GM19395 (cell line): ENCODE data around the gene DEFB124.
"Not testable (repeated sequence)": the region's sequence is repeated elsewhere in the genome, so short reads cannot be mapped to it uniquely, and the experiment has no call there.

ENCODE experiments used
- ATAC-seq: cut with Tn5 transposase; IDR thresholded peaks from one replicate; pipeline ENCODE4 v1.9.1; 2021; ENCODE audit warnings: mild to moderate bottlenecking, moderate library complexity; ENCODE audit not compliant: unreplicated experiment

DEFB124 gene

GRCh38 chr20:31426891-31427551 is 47.9 kb downstream of the DEFB124 start:
- ATAC-seq = not testable (repeated sequence)

GRCh38 chr20:31425797-31426196 is 49.1 kb downstream of the DEFB124 start:
- ATAC-seq = no peak

- ATAC-seq = no peak
Measured at GRCh38 chr20:31418307-31418706, 56.6 kb downstream of the DEFB124 start.

GRCh38 chr20:31415653-31416052 is 59.3 kb downstream of the DEFB124 start:
- no peak for ATAC-seq
